Measurements from ENCODE around the gene RETN. TPM values are rescaled to one million over a fixed set of nuclear protein-coding genes. Genes with fewer than 3 reads are reported as not detected.

The RETN gene
- total and polyA plus RNA-seq, 2 of the 8 experiments (the other 6 are each of a cell fraction or from before 2014, with no cell fraction given) = not detected

DNA sequence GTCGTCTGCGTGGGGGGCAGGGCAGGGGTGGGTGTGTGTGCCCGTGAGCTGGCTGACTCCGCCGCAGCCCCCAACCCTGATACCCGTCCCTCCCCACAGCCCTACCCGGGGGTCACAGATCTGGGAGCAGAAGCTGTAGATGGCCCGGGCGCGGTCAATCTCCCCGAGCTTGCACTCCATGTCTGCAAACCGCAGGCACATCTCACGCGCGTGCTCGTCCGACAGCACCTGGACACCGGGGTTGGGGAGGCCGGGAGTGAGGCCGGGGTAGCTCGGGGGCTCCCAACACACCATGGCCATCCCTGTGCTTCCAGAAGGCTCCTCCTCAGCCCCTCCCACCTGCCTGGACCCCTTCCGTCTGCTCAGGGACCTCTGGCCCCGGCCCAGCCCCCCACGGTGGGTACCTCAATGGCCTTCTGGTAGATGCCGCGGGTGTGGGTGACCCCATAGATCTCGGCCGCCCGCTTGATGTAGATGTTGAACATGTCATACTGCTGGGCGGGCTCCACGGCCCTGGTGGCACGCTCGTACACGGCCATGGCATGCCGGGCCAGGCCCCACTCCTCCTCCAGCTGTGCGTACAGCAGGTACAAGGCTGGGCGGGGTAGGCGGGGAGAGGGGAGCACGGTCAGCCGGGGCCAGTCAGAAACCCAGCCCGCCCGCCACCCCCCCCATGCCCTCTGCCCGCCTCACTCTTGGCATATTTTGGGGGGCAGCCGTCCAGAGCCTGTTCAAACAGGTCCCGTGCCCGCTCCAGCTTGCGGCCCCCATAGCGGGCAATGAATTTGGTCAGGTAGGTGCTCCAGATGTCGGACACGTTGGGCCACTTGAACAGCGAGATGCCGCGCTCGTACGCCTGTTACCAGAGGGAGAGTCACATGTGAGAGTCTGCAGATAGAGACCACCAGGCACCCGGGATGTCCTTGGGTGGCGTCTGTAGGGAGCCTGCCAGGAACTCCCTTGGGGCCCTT, 48.1 kb upstream of the RETN start:
- Histone ChIP-seq H3K4ac (replicated peaks; ENCODE audit: insufficient read length, low read depth, low read length) (no peak overlapping the region), H3K9me3 (ENCODE audit: insufficient read depth in 2 of 2, low read depth in 1 of 2, low read length in 1 of 2) (no peaks in the 10 kb centered on the region), H3K79me1 (ENCODE audit: low read depth, low read length) (peaks cover under 1% of the 10 kb centered on the region), H2BK15ac (ENCODE audit: low read length) (no peak overlapping the region), H3K14ac (ENCODE audit: insufficient read length) (no peak overlapping the region), H4K20me1 (replicated peaks in 1 of 2; ENCODE audit: control insufficient read depth in 1 of 2, insufficient read depth in 2 of 2, low read length in 2 of 2) (peaks cover 9 to 15% of the 10 kb centered on the region in 2 experiments), H4K5ac (ENCODE audit: insufficient read length, low read depth, low read length) (no peak overlapping the region), H3K18ac (ENCODE audit: extremely low read depth, low read length) (no peak overlapping the region), H2BK5ac (ENCODE audit: low read depth, low read length) (no peak overlapping the region), H2AK5ac (ENCODE audit: low read depth, low read length) (no peak overlapping the region), H3K4me3 (ENCODE audit: extremely low read depth in 1 of 4, insufficient read depth in 2 of 4, low read depth in 3 of 4, low read length in 4 of 4) (no peak overlapping the region), H2AFZ (ENCODE audit: low read length) (no peak overlapping the region), H3K27me3 (replicated peaks in 1 of 4; ENCODE audit: control insufficient read depth in 3 of 4, extremely low read depth in 1 of 4, insufficient read depth in 3 of 4, low read length in 3 of 4) (no peaks in the 10 kb centered on the region), H3K79me2 (ENCODE audit: control insufficient read depth in 1 of 2, insufficient read depth in 2 of 2, low read length in 2 of 2) (no peaks in the 10 kb centered on the region), H3K23me2 (ENCODE audit: low read depth, low read length) (no peaks in the 10 kb centered on the region), H3K56ac (replicated peaks; ENCODE audit: insufficient read length, low read depth, low read length) (no peak overlapping the region), H3K4me2 (ENCODE audit: insufficient read depth in 1 of 2, low read depth in 2 of 2, low read length in 2 of 2) (no peak overlapping the region), H4K8ac (ENCODE audit: extremely low read depth, insufficient read depth, low read length) (no peak overlapping the region; the same call in 1 of the 2 replicates), H2BK12ac (ENCODE audit: low read depth, low read length) (no peak overlapping the region), H3K27ac (ENCODE audit: low read depth, low read length) (no peak overlapping the region), H2BK20ac (ENCODE audit: low read length) (no peak overlapping the region), H3K23ac (ENCODE audit: insufficient read length) (no peak overlapping the region), H4K91ac (replicated peaks; ENCODE audit: insufficient read length, low read length) (no peak overlapping the region), H3K36me3 (ENCODE audit: control insufficient read depth in 2 of 4, insufficient read depth in 4 of 4, low read length in 3 of 4) (peaks cover 8 to 48% (median 24%) of the 10 kb centered on the region in 4 experiments; a peak in 6 of 8 replicates), H3K4me1 (replicated peaks in 1 of 4; ENCODE audit: control insufficient read depth in 3 of 4, insufficient read depth in 4 of 4, low read length in 3 of 4) (no peaks in the 10 kb centered on the region), H2BK120ac (replicated peaks; ENCODE audit: low read depth, low read length) (no peak overlapping the region), H3K9ac (replicated peaks in 1 of 4; ENCODE audit: extremely low read depth in 1 of 4, low read depth in 3 of 4, low read length in 3 of 4) (no peak overlapping the region)
- 93% methylated on average over 42 of the region's 57 CpGs; no CpG with 5 or more reads in 1 of the 2 experiments for WGBS, 2 experiments (ENCODE audit: extremely low coverage in 1 of 2, insufficient coverage in 1 of 2, insufficient read length in 1 of 2, insufficient replicate concordance in 2 of 2, low coverage in 1 of 2, low lambda C conversion rate in 2 of 2, missing lambda C conversion rate in 1 of 2)
- no peak for DNase-seq (ENCODE audit: low read depth in 1 of 2, low spot score in 2 of 2)
- FAIRE-seq = no peak
- POLR2A ChIA-PET (ENCODE audit: partially characterized antibody) = interaction anchor here (1.1 to 6.4 kb wide), 7 partner anchors 8 to 53 kb away, joined by 3 to 34 read pairs (median 8); partner anchors contain the start of genes PCP2, PET100 and XAB2
- CTCF ChIA-PET (ENCODE audit: partially characterized antibody) = interaction anchor here (1.3 kb wide), 1 partner anchor 11 kb away, joined by 3 read pairs; no protein-coding TSS in a partner anchor
- TF ChIP-seq TBP (IDR thresholded peaks at IDR 0.05; ENCODE audit: low read depth, low read length) (no peak), FOSL1 (IDR thresholded peaks at IDR 0.05; ENCODE audit: insufficient read depth, low read depth, low read length) (no peak), ATF2 (IDR thresholded peaks at IDR 0.05; ENCODE audit: low read length) (no peak), SIRT6 (IDR thresholded peaks at IDR 0.05; ENCODE audit: low read length) (no peak), EGR1 (IDR thresholded peaks at IDR 0.05; ENCODE audit: borderline replicate concordance, low read depth, low read length) (no peak), USF2 (IDR thresholded peaks at IDR 0.05; ENCODE audit: low read length) (no peak), SIX5 (IDR thresholded peaks at IDR 0.05; ENCODE audit: low read depth, low read length) (no peak), RAD21 (IDR thresholded peaks at IDR 0.05 in 1 of 2, conservative IDR thresholded peaks at IDR 0.05 in 1 of 2; ENCODE audit: low read depth in 2 of 2, low read length in 2 of 2) (no peak)

Data from H1 (cell line).